GM19193 (cell line): ENCODE data around the gene ANKMY1.

ENCODE experiments used
- POLR2A ChIP-seq: IDR thresholded peaks from 4 replicates; pipeline ENCODE4 v1.6.1; 2011; ENCODE audit not compliant: insufficient read depth, insufficient read length; ENCODE audit errors: extremely low read depth

The ANKMY1 gene

GRCh38 chr2:240465268-240465764 is 92.5 kb downstream of the ANKMY1 start:
- no peak for TF ChIP-seq POLR2A

- TF ChIP-seq POLR2A, result no peak
Observed at GRCh38 chr2:240464514-240465241, 93.1 kb downstream of the ANKMY1 start.

- TF ChIP-seq POLR2A, result no peak
Observed at GRCh38 chr2:240463866-240464481, 93.8 kb downstream of the ANKMY1 start.

DNA sequence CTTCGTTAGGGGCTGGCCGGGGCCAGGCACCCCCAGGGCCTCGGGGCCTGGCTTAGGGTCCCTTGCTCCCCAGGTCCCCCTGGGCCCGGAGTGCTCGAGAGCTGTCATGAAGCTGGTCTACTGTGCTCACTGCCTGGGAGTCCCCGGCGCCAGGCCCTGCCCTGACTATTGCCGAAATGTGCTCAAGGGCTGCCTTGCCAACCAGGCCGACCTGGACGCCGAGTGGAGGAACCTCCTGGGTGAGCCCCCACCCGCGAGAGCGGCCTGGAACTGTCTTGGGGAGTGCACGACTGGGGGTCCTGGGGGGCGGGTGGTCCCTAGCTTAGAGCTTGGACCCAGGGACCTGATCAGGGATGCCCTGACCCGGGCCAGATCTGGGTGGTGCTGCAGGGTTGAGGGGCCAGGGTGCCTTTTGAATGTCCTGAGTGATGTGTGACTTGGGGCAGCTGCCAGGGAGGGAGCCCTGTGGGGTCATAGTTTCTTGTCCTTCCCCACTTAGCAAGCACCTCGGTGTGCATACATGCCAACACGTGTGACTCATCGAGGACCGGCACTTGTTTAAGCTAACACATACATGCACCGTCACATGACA is 94.4 kb downstream of the ANKMY1 start:
- no peak for TF ChIP-seq POLR2A

- no peak for TF ChIP-seq POLR2A
Observed at GRCh38 chr2:240462707-240463273, 95.0 kb downstream of the ANKMY1 start.

GRCh38 chr2:240462073-240462706 is 95.6 kb downstream of the ANKMY1 start:
- TF ChIP-seq POLR2A, result no peak

DNA sequence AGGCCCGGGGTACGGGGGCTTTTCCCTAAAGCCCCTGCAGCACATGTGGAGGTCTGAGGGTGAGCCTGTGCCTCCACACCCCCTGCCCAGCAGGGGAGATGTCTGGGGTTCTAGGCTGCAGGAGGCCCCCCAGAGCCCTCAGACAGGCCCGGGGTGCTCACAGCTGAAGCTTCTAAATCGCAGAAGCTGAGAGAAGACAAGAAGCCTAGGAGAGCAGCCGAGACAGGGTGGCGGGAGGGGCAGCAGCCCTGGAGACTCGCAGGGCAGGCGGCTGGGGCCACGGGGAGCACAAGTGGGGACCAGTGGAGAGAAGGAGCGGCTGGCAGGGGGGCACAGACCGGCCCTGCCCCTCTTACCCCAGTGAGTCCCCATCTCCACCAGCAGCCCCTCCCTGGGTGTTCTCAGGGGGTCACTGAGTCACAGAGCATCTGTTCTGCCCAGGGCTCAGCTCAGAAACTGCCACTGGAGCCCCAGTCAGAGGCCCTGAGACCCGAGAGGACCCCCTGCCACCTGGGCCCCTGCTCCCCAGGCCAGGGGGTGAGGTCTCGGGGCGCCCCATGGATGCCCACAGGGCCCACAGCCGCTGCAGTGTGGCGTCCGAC is 96.2 kb downstream of the ANKMY1 start:
- TF ChIP-seq POLR2A, result no peak

DNA sequence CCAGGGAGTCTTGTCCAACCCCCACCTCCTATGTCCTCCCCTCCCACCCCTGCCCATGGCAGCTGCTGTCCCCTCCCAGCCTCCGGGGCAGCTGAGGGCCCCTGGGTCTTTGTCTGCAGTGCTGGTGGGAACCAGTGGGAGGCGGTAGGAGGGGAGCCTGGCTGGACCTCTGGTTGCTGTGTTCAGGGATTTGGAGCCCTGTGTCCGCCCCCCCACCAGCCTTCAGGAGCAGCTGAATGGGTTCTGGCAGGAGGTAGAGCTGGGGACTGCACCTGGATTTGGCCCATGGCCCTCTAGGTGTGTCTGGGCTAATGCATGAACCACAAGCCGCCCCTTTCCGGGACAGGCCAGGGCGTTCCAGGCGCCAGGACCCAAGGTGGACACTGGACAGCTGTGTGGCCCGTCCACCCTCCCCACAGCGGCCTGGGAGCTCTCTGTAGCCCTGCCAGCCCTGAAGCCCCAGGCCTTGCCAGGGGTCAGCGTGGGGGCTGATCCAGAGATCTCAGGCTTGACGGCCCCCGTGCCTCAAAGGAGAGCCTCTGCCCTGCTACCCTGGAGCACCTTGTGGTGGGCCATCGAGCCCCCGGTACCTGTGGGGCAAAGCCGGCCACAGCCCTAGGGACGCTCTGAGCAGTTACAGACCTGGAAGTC is 96.9 kb downstream of the ANKMY1 start:
- TF ChIP-seq POLR2A, result no peak

GRCh38 chr2:240460253-240460711 is 97.5 kb downstream of the ANKMY1 start:
- no peak for TF ChIP-seq POLR2A

DNA sequence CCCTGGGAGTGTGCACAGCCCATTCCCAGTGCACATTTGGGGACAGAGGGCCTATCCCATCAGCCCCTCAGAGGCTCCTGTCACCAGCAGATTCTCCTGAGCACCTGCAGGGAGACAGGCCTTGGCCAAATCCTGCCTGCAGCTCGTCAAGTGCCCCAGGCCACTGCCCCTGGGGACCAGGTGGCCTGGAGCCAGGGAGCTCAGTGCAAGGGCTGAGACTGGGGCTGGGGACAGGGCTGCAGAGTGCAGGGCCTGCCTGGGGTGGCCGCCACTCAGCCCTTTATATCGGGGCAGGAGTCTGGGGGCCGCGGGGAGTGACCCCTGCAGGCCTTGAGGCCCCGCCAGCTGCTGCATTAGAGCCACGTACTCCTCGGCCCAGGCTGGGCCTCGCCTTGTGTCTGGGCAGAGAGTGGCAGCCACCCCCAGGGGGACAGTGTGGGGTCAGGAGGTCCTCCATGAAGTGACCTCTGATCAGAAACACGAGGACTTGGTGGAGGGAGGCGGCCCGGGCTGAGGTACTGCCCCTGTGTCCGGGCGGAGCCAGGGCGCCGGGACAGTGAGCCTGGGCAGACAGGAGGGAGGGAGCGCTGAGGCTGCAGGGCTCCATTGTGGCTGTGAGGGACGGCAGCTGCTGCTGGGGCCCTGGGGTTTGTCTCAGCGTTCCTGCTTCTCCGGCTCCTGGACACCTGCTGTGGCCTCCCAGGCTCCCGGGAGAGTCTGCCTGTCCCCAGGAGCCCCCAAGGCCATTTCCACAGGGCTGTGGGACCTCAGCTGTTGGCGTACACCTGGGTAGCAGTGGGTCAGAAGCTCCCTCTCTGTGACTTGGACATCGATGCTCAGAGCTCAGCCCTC is 98.2 kb downstream of the ANKMY1 start:
- no peak for TF ChIP-seq POLR2A

DNA sequence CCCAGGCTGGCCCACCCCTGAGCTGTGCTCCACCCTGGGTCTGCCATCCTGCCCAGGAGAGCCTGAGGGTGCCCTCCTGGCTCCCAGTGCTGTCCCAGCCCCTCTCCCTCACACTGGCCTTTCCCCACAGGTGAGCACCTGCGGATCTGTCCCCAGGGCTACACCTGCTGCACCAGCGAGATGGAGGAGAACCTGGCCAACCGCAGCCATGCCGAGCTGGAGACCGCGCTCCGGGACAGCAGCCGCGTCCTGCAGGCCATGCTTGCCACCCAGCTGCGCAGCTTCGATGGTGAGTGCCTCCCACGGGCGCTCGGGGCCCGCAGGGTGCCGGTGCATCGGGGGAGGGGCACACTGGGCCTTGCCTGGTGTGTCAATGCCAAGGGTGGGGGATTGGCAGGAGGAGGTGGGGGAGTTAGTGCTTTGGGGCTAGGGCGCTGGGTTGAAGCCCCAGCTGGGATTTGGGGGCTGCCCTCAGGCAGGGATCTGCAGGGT is 98.8 kb downstream of the ANKMY1 start:
- no peak for TF ChIP-seq POLR2A

DNA sequence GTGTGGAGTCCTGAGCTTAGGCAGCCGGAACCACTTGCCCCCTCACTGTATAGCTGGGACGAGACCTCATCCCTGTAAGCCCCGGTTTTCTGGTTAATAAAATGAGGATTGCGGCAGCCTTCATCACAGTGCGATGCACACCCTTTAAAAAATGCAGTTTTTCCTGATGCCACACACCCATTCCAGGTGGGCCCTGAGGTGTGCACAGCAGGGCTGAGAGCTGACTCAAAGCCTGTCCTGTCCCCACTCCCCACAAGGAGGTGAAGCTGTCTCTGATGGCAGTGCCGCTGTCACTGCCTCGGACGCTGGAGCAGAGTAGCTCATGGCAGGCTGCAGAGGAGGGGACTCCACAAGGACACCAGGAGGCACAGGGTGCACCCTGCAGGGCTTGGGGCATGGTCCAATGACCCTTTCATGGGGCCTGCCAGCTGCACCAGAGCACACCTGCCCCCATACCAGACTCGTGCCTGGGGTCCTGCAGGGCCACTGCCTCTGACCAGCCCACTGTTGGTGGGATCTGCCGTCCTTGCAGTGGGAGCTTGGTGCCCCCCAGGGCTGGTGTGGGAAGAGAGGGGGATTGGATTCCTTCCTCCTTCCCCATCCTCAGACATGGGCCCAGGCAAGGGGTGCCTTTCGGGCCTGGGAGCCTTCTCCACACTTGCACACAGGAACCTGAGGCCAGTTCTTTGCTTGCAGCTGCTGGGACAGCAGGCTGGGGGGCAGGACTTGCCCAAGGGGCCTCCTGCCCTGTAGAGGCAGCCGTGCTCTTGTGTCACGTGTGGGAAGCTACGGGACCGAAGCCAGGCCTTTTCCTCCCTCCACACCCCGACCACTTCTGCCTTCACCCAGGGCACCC is 99.5 kb downstream of the ANKMY1 start:
- no peak for TF ChIP-seq POLR2A

DNA sequence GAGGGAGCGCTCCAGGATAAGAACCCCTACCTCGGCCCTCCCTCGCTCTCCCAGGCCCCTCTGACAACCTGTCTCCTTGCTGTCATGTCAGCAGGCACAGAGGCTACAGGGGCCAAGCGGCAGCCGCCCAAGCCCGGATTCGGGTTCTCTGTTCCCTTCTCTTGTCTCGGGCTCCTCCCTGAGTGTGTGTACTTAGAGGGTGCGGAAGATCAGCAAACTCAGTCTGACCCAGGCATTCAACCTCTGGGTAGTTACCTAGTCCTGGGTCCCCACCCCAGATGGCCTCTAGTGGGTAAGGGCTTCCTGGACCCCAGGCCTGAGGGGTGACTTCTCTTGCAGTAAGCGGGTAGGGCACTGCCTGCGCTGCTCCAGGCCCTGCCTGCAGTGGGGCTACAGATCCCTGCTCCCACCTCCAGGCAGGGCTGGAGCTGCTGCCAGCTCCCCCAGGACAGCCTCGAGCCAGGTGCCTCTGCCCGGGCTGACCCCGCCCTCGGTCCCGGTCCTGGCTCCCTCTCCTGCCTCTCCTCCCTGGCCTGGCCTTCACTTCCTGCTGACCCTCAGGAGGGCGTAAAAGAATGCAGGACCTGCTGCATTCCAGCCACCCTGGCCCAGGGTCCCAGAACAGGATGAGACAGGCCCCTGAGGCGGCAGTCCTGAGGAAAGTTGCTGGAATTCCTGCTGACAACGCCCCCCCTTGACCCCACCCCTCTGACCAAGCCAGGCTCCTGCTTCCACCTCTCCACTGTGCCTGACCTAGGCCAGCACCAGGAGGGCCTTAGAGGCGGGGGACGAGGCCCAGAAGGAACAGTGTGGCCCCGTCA is 100.4 kb downstream of the ANKMY1 start:
- TF ChIP-seq POLR2A, result no peak
